ENCODE measurements around the gene METAP1. TPM values are rescaled to one million over a fixed set of nuclear protein-coding genes. Genes with fewer than 3 reads are reported as not detected.
"Not testable (repeated sequence)": the region's sequence is repeated elsewhere in the genome, so short reads cannot be mapped to it uniquely, and the experiment has no call there.

METAP1 gene
- polyA plus RNA-seq, 4 donors = 63.6 to 88.1 (median 75.5) TPM

- DNase-seq (ENCODE audit: low read depth in 4 of 4, low spot score in 3 of 4) = no peak
Observed at GRCh38 chr4:99047710-99048109, 52.2 kb downstream of the METAP1 start.

- DNase-seq (ENCODE audit: low read depth in 4 of 4, low spot score in 3 of 4) = no peak
Observed at GRCh38 chr4:99052902-99053301, 57.4 kb downstream of the METAP1 start.

- no peak for DNase-seq (ENCODE audit: low read depth in 4 of 4, low spot score in 3 of 4)
Observed at GRCh38 chr4:99054428-99054994, 59.0 kb downstream of the METAP1 start.

GRCh38 chr4:99058228-99058627 is 62.7 kb downstream of the METAP1 start:
- DNase-seq (ENCODE audit: low read depth in 4 of 4, low spot score in 3 of 4) = no peak

GRCh38 chr4:99059550-99059949 is 64.0 kb downstream of the METAP1 start:
- no peak for DNase-seq (ENCODE audit: low read depth in 4 of 4, low spot score in 3 of 4)

GRCh38 chr4:99061048-99061700 is 65.7 kb downstream of the METAP1 start:
- DNase-seq (ENCODE audit: low read depth in 4 of 4, low spot score in 3 of 4) = no peak

- peak in 2 of 4 donors; percentile 24 to 36 for DNase-seq (ENCODE audit: low read depth in 4 of 4, low spot score in 3 of 4)
Observed at GRCh38 chr4:99062120-99062519, 66.6 kb downstream of the METAP1 start.

- not testable (repeated sequence) for DNase-seq (ENCODE audit: low read depth in 4 of 4, low spot score in 3 of 4)
Observed at GRCh38 chr4:99065521-99065920, 70.0 kb downstream of the METAP1 start.

- DNase-seq (ENCODE audit: low read depth in 4 of 4, low spot score in 3 of 4) = no peak
Observed at GRCh38 chr4:99067617-99068016, 72.1 kb downstream of the METAP1 start.

GRCh38 chr4:99071159-99071558 is 75.6 kb downstream of the METAP1 start:
- no peak for DNase-seq (ENCODE audit: low read depth in 4 of 4, low spot score in 3 of 4)

GRCh38 chr4:99074816-99075215 is 79.3 kb downstream of the METAP1 start:
- no peak for DNase-seq (ENCODE audit: low read depth in 4 of 4, low spot score in 3 of 4)

- DNase-seq (ENCODE audit: low read depth in 4 of 4, low spot score in 3 of 4) = no peak
Observed at GRCh38 chr4:99076292-99076976, 80.9 kb downstream of the METAP1 start.

- DNase-seq (ENCODE audit: low read depth in 4 of 4, low spot score in 3 of 4) = no peak
Observed at GRCh38 chr4:99077177-99077576, 81.7 kb downstream of the METAP1 start.

GRCh38 chr4:99078336-99078735 is 82.8 kb downstream of the METAP1 start:
- no peak for DNase-seq (ENCODE audit: low read depth in 4 of 4, low spot score in 3 of 4)

- DNase-seq (ENCODE audit: low read depth in 4 of 4, low spot score in 3 of 4) = no peak
Observed at GRCh38 chr4:99078931-99079624, 83.6 kb downstream of the METAP1 start.

GRCh38 chr4:99079625-99080295 is 84.2 kb downstream of the METAP1 start:
- DNase-seq (ENCODE audit: low read depth in 4 of 4, low spot score in 3 of 4) = no peak

- not testable (repeated sequence) for DNase-seq (ENCODE audit: low read depth in 4 of 4, low spot score in 3 of 4)
Observed at GRCh38 chr4:99080869-99081268, 85.3 kb downstream of the METAP1 start.

GRCh38 chr4:99082192-99082591 is 86.7 kb downstream of the METAP1 start:
- no peak for DNase-seq (ENCODE audit: low read depth in 4 of 4, low spot score in 3 of 4)

- DNase-seq (ENCODE audit: low read depth in 4 of 4, low spot score in 3 of 4) = no peak
Observed at GRCh38 chr4:99084595-99084994, 89.1 kb downstream of the METAP1 start.

- peak; percentile 31 to 51 (median 42) for DNase-seq (ENCODE audit: low read depth in 4 of 4, low spot score in 3 of 4)
Observed at GRCh38 chr4:99088023-99088449, 92.5 kb downstream of the METAP1 start.
